Heart right ventricle (tissue), 16 donors: Measurements from ENCODE around the gene GALNT16. TPM values are rescaled to one million over a fixed set of nuclear protein-coding genes. Genes with fewer than 3 reads are reported as not detected.

Experiments used
- ATAC-seq, 8 donors: fragments of 200-7000 bp; cut with Tn5 transposase; one replicate each; pipeline ENCODE4 v1.9.1; 2020; ENCODE audit warnings: mild to moderate bottlenecking in 8 of 8, moderate library complexity in 8 of 8, moderate number of reproducible peaks in 1 of 8
- DNase-seq, 2 donors: peaks; one replicate each; pipeline ENCODE4 v3.0.0-alpha.2; 2020
- H3K27ac ChIP-seq, 10 donors: fragments of 200-600 bp; sonication (generic) in 2 of 10; one replicate each; pipeline versions ENCODE4 v1.5.0 to v1.8.0; 2020 to 2022; ENCODE audit warnings: mild to moderate bottlenecking in 3 of 10
- H3K27me3 ChIP-seq, 7 donors: fragments of 200-600 bp; one replicate each; pipeline ENCODE4 v1.8.0; 2021 to 2022; ENCODE audit warnings: mild to moderate bottlenecking in 2 of 7
- H3K36me3 ChIP-seq, 9 donors: fragments of 200-600 bp; sonication (generic) in 1 of 9; one replicate each; pipeline versions ENCODE4 v1.5.0 to v1.8.0; 2020 to 2022; ENCODE audit warnings: mild to moderate bottlenecking in 2 of 9
- H3K4me1 ChIP-seq, 9 donors: fragments of 200-600 bp; sonication (generic) in 1 of 9; one replicate each; pipeline versions ENCODE4 v1.5.0 to v1.8.0; 2020 to 2022; ENCODE audit warnings: mild to moderate bottlenecking in 4 of 9
- H3K4me3 ChIP-seq, 10 donors: fragments of 200-600 bp; sonication (generic) in 2 of 10; one replicate each; pipeline versions ENCODE4 v1.5.0 to v1.8.0; 2020 to 2022; ENCODE audit warnings: mild to moderate bottlenecking in 7 of 10, moderate library complexity in 2 of 10
- H3K9me3 ChIP-seq, 11 donors: fragments of 200-600 bp in 10 of 11; sonication (generic) in 2 of 11; one replicate each; pipeline versions ENCODE4 v1.5.0 to v1.8.0; 2013 to 2022; ENCODE audit warnings: mild to moderate bottlenecking in 2 of 11, control low read depth in 1 of 11, moderate library complexity in 1 of 11
- CTCF ChIP-seq, 9 donors: fragments of 200-600 bp; sonication (generic) in 2 of 9; IDR thresholded peaks; one replicate each; pipeline versions ENCODE4 v1.5.0 to v1.8.0; 2021 to 2022; ENCODE audit warnings: antibody characterized with exemption in 9 of 9, mild to moderate bottlenecking in 5 of 9, moderate library complexity in 1 of 9
- WGBS, 2 donors: extraction: QIAGEN DNeasy Blood & Tissue Kit; methylation state at CpG; one replicate each; pipeline ENCODE4 v1.1.7; 2013; ENCODE audit warnings: inconsistent platforms in 1 of 2; 5-methylcytosine and 5-hydroxymethylcytosine counted together
- intact Hi-C, 10 donors: fragments of 100-400 bp; cut with DNase I; formaldehyde crosslinking; loops; one replicate each; pipeline versions ENCODE4 v1.11.1 to v1.14.2; 2022
- polyA plus RNA-seq, 2 donors: library from polyadenylated mRNA; stranded (reverse); fragments of 200-250 nt; gene quantifications; one replicate each; pipeline ENCODE4 v1.2.3, GENCODE V29; 2013
- total RNA-seq, 10 donors: library from RNA; stranded (reverse); fragmentation: NEBNext Ultra II Directional in 3 of 10; extraction: Animal tissue kit (Norgen Biotek cat#: 25700) in 3 of 10; gene quantifications; one replicate each; pipeline versions ENCODE4 v1.2.1 to v1.2.4, GENCODE V29; 2021 to 2023
- donor health status: Arrhythmogenic right ventricular cardiomyopathy.
- donor health status: ischemic (EF 13 %, LVEDD 7.1; RV severe dilation, severe dysfunction).
- donor health status: healthy with polysubstance abuse.
- donor health status: DM: no; HTN: yes; CAD: no.
- donor health status: DM: no; HTN: no; CAD: no.
- donor health status: ischemic (EF 25% LVEDD 6.9; RV normal size, moderate dysfunction).
- donor health status: ischemic (EF 25% LVEDD 5.7; RV mildly dilated, moderate dysfunction).
- donor health status: healthy.
- donor health status: DM: yes; HTN: yes; CAD: no.
- donor health status: Ischemic cardiomyopathy.
- donor health status: ischemic (EF 35%, LVEDD 5.7; RV mildly dilated, moderate dysfunction).
- donor health status: nonischemic (EF 11% LVEDD 7.7; RV severe dilation, severe dysfunction).
- donor health status: DM: yes; HTN: yes; CAD: no.
- donor health status: PGD.
- donor health status: ischemic (EF 29% LVEDD 5.4; RV normal size, mild dysfunction).
- donor health status: nonischemic (EF 23%, LVEDD 6.1; RV moderate dilation, normal function).

GALNT16 gene
- total and polyA plus RNA-seq, 12 donors: 9.6 to 106 (median 68.3) TPM

DNA sequence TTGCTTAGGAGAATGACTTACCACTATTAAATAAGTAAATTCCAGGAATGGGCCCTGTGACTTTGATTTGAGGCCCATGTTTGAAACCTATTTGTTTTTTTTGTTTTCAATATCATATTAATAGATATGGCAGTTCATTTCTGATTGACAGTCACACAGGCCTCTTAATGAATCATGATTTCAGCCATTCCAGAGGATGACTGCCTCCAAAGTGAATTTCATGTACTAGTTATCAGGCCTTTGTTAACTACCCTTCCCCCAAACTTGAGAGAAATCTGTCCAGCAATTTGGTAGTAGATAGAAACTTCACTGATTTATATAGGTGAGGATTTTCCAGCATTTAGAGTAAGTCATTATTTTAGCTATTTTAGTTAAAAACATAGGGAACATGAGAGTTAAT lies 25.9 kb upstream of the GALNT16 start:
- DNase-seq (no peak), ATAC-seq (no peak)
- TF ChIP-seq CTCF (IDR thresholded peaks at IDR 0.05): no peak
- Histone ChIP-seq H3K36me3 (peaks cover 0 to 98% (median 38%) of the 10 kb centered on the region in 9 donors), H3K4me3 (no peak overlapping the region), H3K9me3 (no peaks in the 10 kb centered on the region), H3K27me3 (no peaks in the 10 kb centered on the region), H3K27ac (no peak overlapping the region), H3K4me1 (peaks cover 0 to 13% (median 0%) of the 10 kb centered on the region in 9 donors)
- intact Hi-C loops: loop anchor here in 1 of 10 donors (10.0 kb wide), 1 partner anchor 99 kb away; no protein-coding TSS in a partner anchor

GRCh38 chr14:69235708-69236107 lies 24.2 kb upstream of the GALNT16 start:
- ATAC-seq: no peak
- Histone ChIP-seq H3K9me3 (no peaks in the 10 kb centered on the region), H3K4me3 (no peak overlapping the region), H3K4me1 (peaks cover 0 to 22% (median 4%) of the 10 kb centered on the region in 9 donors), H3K36me3 (peaks cover 0 to 98% (median 36%) of the 10 kb centered on the region in 9 donors), H3K27ac (no peak overlapping the region), H3K27me3 (no peaks in the 10 kb centered on the region)
- no peak for TF ChIP-seq CTCF (IDR thresholded peaks at IDR 0.05)
- intact Hi-C loops: loop anchor here in 1 of 10 donors (10.0 kb wide), 1 partner anchor 101 kb away; no protein-coding TSS in a partner anchor
- WGBS, 2 donors: 93 to 95% methylated on average over 1 of the region's 1 CpG
- no peak for DNase-seq

DNA sequence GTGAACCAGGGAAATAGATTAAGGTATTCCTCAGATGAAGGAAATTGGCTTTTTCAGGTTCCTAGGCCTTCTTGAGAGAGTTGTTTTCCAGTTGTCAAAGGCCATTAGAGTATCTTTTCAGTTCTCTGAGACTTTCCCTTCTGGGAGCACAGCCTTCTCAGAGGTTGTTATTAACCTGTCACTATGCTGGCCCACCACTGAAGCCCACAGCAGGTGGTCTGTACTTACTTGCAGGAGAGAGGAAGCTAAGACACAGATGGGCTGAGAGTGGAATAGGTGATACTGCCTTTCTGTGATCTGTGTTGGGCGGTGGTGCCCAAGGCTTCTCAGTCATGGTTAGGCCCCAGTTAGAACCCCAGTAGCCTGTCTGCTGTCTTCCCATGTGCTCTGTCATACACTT lies 22.8 kb upstream of the GALNT16 start:
- intact Hi-C loops: loop anchor here in 1 of 10 donors (10.0 kb wide), 1 partner anchor 102 kb away; no protein-coding TSS in a partner anchor
- DNase-seq (no peak), ATAC-seq (no peak)
- H3K27me3 ChIP-seq: no peaks in the 10 kb centered on the region
- no peaks in the 10 kb centered on the region for H3K9me3 ChIP-seq
- H3K27ac ChIP-seq: no peak overlapping the region
- no peak for TF ChIP-seq CTCF (IDR thresholded peaks at IDR 0.05)
- H3K36me3 ChIP-seq: peaks cover 0 to 98% (median 36%) of the 10 kb centered on the region in 9 donors
- 93 to 100% methylated on average over 1 of the region's 1 CpG for WGBS, 2 donors
- no peak overlapping the region for H3K4me3 ChIP-seq
- H3K4me1 ChIP-seq: peaks cover 0 to 21% (median 5%) of the 10 kb centered on the region in 9 donors

GRCh38 chr14:69237584-69237983 lies 22.4 kb upstream of the GALNT16 start:
- no peaks in the 10 kb centered on the region for H3K9me3 ChIP-seq
- no peak overlapping the region for H3K4me3 ChIP-seq
- ATAC-seq (no peak), DNase-seq (no peak)
- H3K27me3 ChIP-seq: no peaks in the 10 kb centered on the region
- WGBS, 2 donors: 89 to 91% methylated on average over 12 of the region's 12 CpGs
- intact Hi-C loops: loop anchor here in 1 of 10 donors (10.0 kb wide), 1 partner anchor 103 kb away; no protein-coding TSS in a partner anchor
- H3K4me1 ChIP-seq: peaks cover 0 to 20% (median 6%) of the 10 kb centered on the region in 9 donors
- H3K27ac ChIP-seq: no peak overlapping the region
- peaks cover 0 to 97% (median 36%) of the 10 kb centered on the region in 9 donors for H3K36me3 ChIP-seq
- TF ChIP-seq CTCF (IDR thresholded peaks at IDR 0.05): no peak
